ENCODE data around the gene ALKBH8.
"Not testable (repeated sequence)": the region's sequence is repeated elsewhere in the genome, so short reads cannot be mapped to it uniquely, and the experiment has no call there.

DNA sequence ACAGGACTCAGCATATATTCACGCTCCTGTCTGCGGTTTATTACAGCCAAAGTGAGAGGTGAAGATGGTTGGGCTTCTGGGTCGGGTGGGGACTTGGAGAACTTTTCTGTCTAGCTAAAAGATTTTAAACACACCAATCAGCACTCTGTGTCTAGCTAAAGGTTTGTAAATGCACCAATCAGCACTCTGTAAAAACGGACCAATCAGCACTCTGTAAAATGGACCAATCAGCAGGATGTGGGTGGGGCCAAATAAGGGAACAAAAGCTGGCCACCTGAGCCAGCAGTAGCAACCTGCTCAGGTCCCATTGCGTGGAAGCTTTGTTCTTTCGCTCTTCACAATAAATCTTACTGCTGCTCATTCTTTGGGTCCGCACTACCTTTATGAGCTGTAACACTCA is 68.2 kb downstream of the ALKBH8 start:
- TF ChIP-seq POLR2A (IDR thresholded peaks at IDR 0.05; ENCODE audit: low read length); GATA1 (IDR thresholded peaks at IDR 0.05; ENCODE audit: low read depth, low read length): not testable (repeated sequence)
